Measurements from ENCODE around the gene DAPK1.

Gene DAPK1

DNA sequence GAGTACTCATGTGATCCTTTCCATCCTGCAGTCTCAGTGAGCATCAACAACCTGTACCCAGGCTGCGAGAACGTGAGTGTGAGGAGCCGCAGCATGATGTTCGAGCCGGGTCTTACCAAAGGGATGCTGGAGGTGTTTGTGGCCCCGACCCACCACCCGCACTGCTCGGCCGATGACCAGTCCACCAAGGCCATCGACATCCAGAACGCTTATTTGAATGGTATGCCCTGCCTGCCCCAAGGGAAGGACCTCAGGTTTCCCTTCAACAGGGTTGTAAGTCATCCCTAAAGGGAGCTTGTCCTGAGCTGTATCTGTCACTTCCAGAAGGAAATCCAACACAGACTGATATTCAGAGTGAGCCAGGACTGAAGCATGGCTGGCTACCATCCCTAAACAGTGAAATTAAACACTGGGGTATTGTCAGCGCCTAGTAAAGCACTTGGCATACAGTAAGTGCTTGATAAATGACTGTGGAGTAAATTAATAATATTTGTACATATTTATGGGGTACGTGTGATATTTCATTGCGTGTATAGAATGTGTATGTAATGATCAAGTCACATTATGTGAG, 188.9 kb downstream of the DAPK1 start:
- no peak for DNase-seq (ENCODE audit: low read depth in 2 of 2)

DNA sequence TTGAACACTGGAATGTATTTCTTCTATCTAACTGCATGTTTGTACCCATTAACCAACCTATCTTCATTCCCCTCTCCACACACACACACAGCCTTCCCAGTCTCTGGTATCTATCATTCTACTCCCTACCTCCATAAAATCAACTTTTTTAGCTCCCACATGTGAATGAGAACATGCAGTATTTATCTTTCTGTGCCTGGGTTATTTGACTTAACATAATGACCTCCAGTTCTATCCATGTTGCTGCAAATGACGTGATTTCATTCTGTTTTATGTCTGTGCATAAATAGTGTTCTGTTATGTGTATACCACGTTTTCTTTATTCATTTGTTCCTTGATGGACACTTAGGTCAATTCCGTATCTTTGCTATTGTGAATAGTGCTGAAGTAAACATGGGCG, 189.5 kb downstream of the DAPK1 start:
- no peak for DNase-seq (ENCODE audit: low read depth in 2 of 2)

DNA sequence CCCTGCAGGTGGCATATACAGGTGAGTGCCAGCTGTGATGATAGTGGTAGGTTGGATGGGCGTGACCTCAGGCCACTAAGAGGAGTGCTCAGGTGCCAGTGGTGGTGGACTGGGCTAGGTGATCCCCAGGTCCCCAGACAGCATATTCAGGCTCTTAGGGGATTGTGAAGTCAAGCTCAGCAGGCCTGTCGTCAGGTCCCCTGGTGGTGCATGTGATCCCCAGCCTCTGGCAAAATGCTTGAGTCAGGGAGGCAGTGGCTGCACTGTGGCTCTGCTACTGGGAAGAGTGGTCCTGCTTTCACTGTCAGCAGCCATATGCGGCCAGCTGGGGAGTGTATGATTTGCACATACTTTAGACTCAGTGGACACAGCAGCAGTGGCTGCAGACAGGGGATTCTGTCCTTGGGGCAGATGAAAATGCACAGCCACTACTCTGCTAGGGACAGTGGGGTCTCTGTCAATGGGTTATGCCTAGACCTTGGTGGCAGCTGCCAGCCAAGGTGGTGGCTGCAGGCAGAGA, 196.6 kb downstream of the DAPK1 start:
- no peak for DNase-seq (ENCODE audit: low read depth in 2 of 2)

DNA sequence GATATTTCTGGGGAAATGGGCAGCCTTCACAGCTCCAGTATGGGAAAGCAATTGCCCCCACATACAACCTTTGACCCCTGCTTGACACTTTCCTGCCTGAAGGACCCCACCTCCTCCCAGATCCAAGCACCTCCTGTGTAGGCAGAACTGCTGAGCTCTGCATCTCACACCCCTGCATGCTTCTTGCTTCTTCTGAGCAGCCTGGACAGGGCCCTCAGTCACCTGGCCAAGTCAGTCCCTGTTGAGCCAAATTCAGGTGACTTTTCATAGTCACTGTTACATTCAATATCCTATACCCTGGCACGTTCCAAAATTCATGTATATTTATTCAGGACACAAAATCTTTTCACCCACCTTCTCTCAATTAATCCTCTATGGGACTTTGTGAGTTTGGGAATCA, 197.9 kb downstream of the DAPK1 start:
- no peak for DNase-seq (ENCODE audit: low read depth in 2 of 2)

DNA sequence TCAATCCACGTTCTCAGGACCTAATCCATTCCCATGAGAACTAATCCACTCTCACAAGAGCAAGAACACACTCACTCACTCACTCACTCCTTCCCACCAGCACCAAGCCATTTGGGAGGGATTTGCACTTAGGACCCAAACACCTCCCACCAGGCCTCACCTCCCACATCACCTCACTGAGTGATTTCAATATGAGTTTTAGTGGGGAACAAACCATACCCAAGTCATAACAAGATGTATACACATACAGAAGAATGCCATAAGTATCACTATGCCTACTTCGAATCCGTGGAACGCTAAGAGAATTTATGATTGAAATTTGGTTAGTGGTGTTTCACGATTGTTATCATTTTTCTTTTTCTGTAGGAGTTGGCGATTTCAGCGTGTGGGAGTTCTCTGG, 199.0 kb downstream of the DAPK1 start:
- DNase-seq (ENCODE audit: low read depth in 2 of 2): no peak

DNA sequence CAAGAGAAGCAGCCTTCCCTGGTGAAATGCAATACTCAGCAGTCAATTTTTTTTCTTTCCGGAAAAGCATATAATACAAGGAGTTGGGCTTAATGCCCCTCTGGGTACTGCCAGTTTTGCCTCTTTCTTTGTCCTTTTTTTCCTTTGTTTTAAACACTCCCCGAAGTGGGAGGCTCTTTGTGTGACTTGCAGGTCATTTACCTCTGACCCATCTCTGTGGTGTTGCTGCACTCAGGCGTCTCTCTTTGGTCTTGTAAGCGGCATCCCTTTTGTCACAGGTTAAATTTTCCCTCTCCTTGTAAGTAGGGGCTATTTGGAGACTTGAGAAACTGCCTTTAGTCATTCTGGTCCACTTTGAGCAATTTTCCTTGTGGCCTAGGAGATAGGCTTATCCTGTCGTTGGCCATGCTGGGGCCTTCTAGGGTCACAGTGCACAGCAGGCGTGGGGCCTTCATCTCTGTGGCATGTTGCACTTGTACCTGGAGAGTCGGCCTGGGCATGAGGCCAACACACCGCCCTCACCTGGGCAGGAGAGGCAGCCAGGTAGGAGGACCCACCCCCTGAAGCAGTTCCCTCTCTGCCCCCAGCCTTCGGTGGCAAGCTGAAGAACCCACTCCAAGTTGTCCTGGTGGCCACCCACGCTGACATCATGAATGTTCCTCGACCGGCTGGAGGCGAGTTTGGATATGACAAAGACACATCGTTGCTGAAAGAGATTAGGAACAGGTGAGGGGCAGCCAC, 200.6 kb downstream of the DAPK1 start:
- DNase-seq (ENCODE audit: low read depth in 2 of 2): no peak

DNA sequence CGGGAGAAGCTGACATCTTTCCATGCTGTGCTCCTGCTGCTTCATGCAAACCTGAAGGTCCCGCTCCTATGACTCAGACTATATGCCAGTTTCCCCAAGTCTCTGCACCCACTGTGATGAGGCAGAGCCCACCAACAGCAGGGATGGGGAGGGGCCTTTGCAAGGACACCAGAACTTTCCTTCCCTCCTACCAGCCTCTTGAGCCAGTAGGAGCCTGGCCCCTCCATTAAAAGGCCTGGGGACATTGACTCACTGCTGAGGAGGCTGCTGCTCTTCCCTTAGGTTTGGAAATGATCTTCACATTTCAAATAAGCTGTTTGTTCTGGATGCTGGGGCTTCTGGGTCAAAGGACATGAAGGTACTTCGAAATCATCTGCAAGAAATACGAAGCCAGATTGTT, 202.2 kb downstream of the DAPK1 start:
- DNase-seq (ENCODE audit: low read depth in 2 of 2): no peak

DNA sequence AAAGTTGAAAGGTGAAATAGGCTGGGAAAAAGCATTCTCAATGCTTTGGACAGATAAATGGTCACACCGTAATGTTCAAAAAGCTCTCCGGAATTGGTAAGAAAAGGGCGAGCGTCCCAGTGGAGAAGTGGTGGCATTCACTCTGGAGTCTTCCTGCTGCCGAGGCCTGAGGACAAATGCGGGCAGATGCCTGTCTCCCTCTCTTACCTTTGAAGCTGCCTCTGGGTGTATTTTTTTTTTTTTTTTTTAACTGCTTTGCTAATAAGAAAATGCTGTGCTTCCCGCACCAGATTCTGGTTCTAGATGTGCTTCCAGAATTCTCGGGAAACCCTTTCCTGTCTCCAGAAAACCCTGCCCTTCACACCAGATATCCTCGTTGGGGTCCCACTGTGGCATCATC, 203.8 kb downstream of the DAPK1 start:
- no peak for DNase-seq (ENCODE audit: low read depth in 2 of 2)

DNA sequence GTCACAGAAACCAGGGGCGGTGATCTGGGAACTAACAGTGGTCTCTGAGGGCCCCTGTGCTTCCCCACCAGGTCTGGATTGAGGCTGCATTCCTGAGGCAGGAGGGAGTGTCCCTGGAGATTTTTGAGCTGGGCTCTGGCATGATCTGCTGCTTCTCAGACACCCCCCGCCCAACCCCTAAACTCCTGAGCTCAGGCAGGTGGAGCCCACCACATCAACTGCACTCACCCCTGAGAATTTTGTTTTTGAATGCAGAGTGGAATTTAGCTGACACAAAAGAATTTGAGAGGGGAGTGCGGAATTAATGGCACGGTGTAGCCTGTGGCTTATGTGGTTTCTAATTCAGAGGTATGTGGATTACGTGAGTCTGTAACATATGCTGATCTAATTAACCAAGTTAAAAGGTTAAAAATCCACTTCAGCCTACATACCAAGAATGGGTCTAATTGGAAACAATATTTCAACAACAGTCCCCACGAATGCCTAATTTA, 204.3 kb downstream of the DAPK1 start:
- DNase-seq (ENCODE audit: low read depth in 2 of 2): no peak

DNA sequence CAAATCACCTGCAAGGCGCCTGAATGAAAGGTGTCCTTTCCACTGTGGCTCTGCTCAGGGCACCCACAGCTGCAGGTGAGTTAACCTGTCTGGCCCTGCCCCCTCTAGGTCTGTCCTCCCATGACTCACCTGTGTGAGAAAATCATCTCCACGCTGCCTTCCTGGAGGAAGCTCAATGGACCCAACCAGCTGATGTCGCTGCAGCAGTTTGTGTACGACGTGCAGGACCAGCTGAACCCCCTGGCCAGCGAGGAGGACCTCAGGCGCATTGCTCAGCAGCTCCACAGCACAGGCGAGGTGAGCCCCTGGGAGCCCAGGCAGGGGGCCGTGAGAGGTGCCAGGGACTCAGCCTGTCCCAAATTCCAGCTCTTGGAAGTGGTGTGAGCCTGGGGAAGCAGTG, 205.3 kb downstream of the DAPK1 start:
- DNase-seq (ENCODE audit: low read depth in 2 of 2): no peak

DNA sequence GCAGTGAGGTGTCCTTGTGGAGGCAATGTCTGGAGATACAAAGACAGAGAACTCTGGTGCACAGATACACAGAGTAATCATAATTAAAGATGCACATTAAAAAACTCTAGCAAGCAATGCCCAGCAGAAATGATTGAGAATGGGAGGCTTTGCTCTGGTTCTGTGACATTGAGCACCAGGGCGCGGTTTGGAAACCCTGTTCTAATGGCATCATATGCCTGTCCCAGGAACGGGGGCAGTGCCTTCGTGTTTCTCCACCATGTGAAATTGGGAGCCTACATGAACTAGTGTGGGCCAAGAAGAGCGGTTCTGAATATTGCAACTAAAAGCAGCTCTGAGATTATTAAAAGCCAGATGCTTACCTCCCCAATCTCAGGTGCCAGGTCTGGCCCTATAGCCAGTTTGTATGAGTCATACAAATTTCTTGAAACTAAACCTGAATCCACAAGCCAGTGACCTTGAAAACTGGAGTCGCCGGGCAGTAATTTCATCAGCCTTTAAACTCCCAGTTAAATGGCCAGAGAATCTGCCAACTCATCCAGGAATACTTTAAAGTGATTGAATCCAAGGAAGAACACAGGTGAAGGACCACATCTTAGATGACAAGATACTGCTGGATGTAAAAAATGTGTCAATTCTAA, 206.1 kb downstream of the DAPK1 start:
- DNase-seq (ENCODE audit: low read depth in 2 of 2): no peak

DNA sequence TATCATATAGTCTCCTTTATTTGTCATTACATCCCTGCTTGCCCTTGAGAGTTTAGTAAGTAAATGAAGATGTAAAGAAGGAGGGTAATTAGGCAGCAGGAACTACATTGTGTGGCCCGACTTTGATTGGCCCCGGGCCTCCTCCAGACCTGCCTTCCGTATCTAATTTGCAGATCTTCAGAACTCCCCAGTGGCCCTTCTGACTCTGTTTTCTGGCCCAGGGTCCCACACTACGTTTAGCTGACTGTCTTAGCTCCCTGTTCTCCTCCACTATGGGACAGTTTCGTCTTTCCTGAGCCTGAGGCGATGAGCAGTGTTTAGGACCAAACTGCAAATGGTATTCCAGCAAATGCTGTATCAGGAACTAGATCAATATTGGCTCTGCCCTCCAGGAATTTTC, 206.7 kb downstream of the DAPK1 start:
- no peak for DNase-seq (ENCODE audit: low read depth in 2 of 2)

DNA sequence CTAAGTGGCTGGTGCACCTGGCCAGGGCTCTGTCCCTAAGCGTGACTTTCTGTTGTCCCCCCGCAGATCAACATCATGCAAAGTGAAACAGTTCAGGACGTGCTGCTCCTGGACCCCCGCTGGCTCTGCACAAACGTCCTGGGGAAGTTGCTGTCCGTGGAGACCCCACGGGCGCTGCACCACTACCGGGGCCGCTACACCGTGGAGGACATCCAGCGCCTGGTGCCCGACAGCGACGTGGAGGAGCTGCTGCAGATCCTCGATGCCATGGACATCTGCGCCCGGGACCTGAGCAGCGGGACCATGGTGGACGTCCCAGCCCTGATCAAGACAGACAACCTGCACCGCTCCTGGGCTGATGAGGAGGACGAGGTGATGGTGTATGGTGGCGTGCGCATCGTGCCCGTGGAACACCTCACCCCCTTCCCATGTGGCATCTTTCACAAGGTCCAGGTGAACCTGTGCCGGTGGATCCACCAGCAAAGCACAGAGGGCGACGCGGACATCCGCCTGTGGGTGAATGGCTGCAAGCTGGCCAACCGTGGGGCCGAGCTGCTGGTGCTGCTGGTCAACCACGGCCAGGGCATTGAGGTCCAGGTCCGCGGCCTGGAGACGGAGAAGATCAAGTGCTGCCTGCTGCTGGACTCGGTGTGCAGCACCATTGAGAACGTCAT, 208.5 kb downstream of the DAPK1 start:
- DNase-seq (ENCODE audit: low read depth in 2 of 2): no peak

DNA sequence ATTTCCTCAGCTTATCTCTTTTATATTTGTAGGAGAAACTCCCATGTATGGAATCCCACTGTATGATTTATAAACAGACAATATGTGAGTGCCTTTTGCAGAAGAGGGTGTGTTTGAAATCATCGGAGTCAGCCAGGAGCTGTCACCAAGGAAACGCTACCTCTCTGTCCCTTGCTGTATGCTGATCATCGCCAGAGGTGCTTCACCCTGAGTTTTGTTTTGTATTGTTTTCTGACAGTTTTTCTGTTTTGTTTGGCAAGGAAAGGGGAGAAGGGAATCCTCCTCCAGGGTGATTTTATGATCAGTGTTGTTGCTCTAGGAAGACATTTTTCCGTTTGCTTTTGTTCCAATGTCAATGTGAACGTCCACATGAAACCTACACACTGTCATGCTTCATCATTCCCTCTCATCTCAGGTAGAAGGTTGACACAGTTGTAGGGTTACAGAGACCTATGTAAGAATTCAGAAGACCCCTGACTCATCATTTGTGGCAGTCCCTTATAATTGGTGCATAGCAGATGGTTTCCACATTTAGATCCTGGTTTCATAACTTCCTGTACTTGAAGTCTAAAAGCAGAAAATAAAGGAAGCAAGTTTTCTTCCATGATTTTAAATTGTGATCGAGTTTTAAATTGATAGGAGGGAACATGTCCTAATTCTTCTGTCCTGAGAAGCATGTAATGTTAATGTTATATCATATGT, 210.3 kb downstream of the DAPK1 start:
- DNase-seq (ENCODE audit: low read depth in 2 of 2): no peak

DNA sequence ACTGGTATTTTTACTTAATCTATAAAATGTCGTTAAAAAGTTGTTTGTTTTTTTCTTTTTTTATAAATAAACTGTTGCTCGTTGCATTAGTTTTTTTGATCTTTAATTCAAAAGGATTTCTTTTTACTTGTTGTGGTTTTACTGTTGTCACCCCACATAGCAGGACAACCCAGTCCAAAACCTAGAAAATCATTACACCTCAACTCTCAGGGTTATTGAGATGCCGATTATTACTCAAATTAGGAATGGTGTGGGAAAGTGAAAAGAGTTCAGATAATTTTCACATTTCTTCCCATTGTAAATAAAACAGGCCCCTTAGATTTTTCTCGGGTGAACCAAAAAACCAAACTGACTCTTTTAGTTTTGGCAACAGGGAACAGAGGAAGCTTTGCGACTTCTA, 210.9 kb downstream of the DAPK1 start:
- no peak for DNase-seq (ENCODE audit: low read depth in 2 of 2)

DNA sequence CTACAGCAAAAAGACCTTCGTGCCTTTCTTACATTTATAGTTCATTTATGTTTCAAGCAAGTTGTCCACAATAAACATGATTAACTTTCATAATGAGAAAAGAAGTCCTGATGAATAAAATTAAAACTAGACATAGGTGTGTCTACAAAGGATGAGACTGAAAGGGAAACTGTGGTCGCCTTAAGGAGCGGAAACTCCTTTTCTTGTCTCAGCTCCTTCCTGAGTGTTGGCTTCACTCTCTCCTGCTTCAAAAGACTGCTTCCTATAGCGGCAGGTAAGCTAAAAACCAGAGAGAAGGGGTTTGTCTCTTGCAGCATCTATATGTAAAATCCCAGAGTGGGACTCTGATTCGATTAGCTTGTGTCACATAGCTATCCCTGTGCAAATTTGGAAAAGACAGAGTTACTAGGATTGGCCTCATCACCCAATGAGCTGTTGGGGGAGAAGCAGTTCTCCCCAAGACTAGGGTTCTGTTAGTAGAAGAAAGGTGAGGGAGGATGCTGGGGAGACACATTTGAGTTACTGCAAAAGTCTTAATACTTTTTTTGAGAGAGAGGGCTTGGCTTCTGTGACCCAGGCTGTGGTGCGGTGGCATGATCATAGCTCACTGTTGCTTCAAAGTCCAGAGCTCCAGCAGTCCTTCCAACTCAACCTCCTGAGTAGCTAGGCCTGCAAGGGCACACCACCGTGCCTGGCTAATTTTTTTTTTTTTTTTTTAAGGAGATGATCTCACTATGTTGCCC, 211.5 kb downstream of the DAPK1 start:
- no peak for DNase-seq (ENCODE audit: low read depth in 2 of 2)

DNA sequence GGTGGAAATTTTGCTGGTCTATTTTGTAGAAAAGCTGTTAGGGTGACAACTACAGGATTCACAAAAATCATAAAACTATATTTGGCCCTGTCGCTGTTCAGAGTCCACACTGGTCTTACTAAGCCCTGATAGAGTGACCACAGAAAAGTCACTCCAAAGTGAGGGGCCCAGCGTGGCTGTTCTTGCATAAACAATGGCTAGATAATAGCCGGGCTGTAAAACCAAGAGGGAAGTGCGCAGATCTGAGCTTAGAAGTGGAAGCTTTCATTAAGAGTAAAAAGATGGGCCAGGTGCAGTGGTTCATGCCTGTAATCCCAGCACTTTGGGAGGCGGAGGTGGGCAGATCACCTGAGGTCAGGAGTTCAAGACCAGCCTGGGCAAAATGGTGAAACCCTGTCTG, 212.8 kb downstream of the DAPK1 start:
- no peak for DNase-seq (ENCODE audit: low read depth in 2 of 2)

DNA sequence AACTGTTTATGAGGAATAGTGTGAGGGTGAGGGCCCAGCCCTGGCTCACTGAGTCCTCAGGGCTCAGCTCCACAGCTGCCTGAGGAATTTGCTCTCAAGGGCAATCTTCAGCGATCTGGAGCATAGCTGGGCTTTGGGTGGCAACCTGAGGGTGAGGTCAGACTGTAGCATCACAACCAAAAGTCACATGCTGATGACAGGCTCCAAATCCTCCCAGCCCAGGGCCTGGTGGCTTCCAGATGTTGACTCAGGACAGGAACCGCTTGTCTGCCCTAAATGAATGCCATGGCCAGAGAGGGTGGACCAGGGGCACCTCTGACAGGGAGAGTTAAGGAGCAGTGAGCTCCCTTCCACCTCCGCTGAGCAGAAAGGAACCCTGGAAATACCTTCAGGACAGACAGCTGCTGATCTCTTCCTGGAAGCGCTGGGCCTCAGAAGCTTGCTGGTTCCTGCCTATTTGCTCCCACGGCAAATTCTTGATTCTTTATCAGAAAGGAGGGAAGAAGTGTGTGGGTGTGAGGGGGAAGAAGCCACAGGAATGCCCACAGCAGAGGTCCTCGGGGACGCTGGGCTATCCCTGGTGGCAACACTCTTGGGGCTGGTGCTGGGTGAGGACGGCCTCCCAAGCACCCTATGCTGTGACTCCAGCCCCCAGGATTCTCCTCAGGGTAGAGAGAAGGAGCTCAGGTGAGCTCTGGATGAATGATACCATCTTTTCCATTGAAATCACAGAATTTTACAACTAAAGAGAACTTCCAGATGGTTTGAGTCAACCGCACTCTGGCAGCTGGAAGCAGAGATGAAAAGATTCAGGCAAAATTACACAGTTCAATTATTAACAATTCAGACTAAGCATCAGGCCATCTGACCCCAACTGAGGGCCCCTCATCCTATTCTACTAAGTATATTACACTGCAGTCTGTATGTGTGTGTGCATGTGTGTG, 214.5 kb downstream of the DAPK1 start:
- no peak for DNase-seq (ENCODE audit: low read depth in 2 of 2)

DNA sequence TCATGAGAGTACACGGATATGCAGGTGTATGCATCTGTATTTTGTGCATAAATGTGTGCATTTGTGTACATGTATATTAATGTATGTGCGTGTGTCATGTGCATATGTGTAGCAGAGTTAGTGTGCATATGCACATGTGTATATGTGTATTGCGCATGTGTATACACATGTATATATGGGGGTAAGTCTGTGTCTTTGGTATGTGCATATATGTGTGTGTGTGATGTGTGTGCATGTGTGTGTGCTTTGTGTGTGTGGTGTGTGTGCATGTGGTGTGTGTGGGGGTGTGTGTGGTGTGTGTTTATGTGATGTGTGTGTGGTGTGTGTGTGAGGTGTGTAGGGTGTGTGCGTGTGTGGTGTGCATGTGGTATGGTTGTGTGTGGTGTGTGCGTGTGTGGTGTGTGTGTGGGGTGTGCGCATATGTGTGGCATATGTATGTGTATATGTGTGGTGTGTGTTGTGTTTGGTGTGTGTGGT, 215.2 kb downstream of the DAPK1 start:
- DNase-seq (ENCODE audit: low read depth in 2 of 2): no peak
